Transverse colon (tissue), 4 donors: Measurements from ENCODE around the gene ENO2. TPM values are rescaled to one million over a fixed set of nuclear protein-coding genes. Genes with fewer than 3 reads are reported as not detected.

Experiments
- DNase-seq: peaks from one replicate; pipeline ENCODE4 v3.0.0-alpha.2; 2019
- H3K27ac ChIP-seq, 4 donors: fragments of 200-600 bp; sonication (generic); 2 replicates each; pipeline ENCODE4 v1.5.1; 2016 to 2018; ENCODE audit warnings: inconsistent platforms in 4 of 4
- H3K27me3 ChIP-seq: fragments of 200-600 bp; sonication (generic); 2 replicates; pipeline ENCODE4 v1.5.1; 2017; ENCODE audit warnings: inconsistent platforms
- H3K36me3 ChIP-seq, 4 donors: fragments of 200-600 bp; sonication (generic); 2 replicates each; pipeline ENCODE4 v1.5.1; 2017 to 2019; ENCODE audit warnings: inconsistent platforms in 4 of 4
- H3K4me1 ChIP-seq, 4 donors: fragments of 200-600 bp; sonication (generic); 2 replicates each; pipeline ENCODE4 v1.5.1; 2017 to 2020; ENCODE audit warnings: inconsistent platforms in 4 of 4
- H3K4me3 ChIP-seq, 4 donors: fragments of 200-600 bp; sonication (generic); 1 replicate in 1 of 4; 2 replicates in 3 of 4; pipeline versions ENCODE4 v1.5.1 to v1.6.1; 2017 to 2019; ENCODE audit warnings: inconsistent platforms in 4 of 4
- H3K9me3 ChIP-seq, 2 donors: fragments of 200-600 bp; sonication (generic); 2 replicates each; pipeline ENCODE4 v1.5.1; 2017 to 2019; ENCODE audit warnings: inconsistent platforms in 2 of 2
- CTCF ChIP-seq, 5 experiments: fragments of 200-600 bp in 3 of 5; fragments of 450-650 bp in 2 of 5; sonication (generic) in 3 of 5; IDR thresholded peaks; 1 replicate in 2 of 5; 2 replicates in 3 of 5; pipeline ENCODE4 v1.5.1; 2016 to 2017; ENCODE audit warnings: antibody characterized with exemption in 5 of 5, inconsistent platforms in 3 of 5, mild to moderate bottlenecking in 2 of 5, moderate library complexity in 1 of 5
- EP300 ChIP-seq: sonication (generic); formaldehyde crosslinking; IDR thresholded peaks from one replicate; pipeline ENCODE4 v1.6.1; 2017; ENCODE audit warnings: antibody characterized with exemption, low read depth
- POLR2A ChIP-seq: fragments of 450-650 bp; IDR thresholded peaks from one replicate; pipeline ENCODE4 v1.6.1; 2016; ENCODE audit warnings: antibody characterized with exemption, mild to moderate bottlenecking, moderate library complexity
- POLR2AphosphoS5 ChIP-seq, 3 donors: sonication (generic); formaldehyde crosslinking; IDR thresholded peaks; one replicate each; pipeline ENCODE4 v1.6.1; 2016; ENCODE audit warnings: antibody characterized with exemption in 3 of 3
- WGBS, 2 donors: methylation state at CpG; one replicate each; pipeline ENCODE4 v1.1.5; 2018; ENCODE audit warnings: low coverage in 1 of 2; 5-methylcytosine and 5-hydroxymethylcytosine counted together
- in situ Hi-C, 4 donors: fragments of 200-750 bp; cut with MboI; loops; one replicate each; pipeline versions ENCODE4 v1.15.0 to v1.15.1; 2017; ENCODE audit warnings: low sequenced_read_pairs in 3 of 4, low pct_ligation_motif_present in 1 of 4, low pct_unique_long_range_greater_than_20kb in 1 of 4
- intact Hi-C: fragments of 100-400 bp; cut with DNase I; formaldehyde crosslinking; loops from one replicate; pipeline ENCODE4 v1.15.1; 2023; ENCODE audit warnings: low total_unique reads
- total RNA-seq, 4 donors: library from RNA; depleted of rRNA; stranded (reverse); fragments of >200 nt; gene quantifications; one replicate each; pipeline ENCODE4 v1.1.0, GENCODE V29; 2016

Gene ENO2
- total RNA-seq, 4 donors from 2014 or later: 7.2 to 14.1 (median 9.6) TPM

- Histone ChIP-seq H3K36me3 (no peaks in the 10 kb centered on the region), H3K27ac (peak overlapping the region in 3 of 4 donors; percentile 32 to 66 (median 40)), H3K4me3 (no peak overlapping the region), H3K9me3 (no peaks in the 10 kb centered on the region), H3K27me3 (no peaks in the 10 kb centered on the region), H3K4me1 (peaks cover 14 to 39% (median 22%) of the 10 kb centered on the region in 4 donors)
- TF ChIP-seq EP300: no peak
- no peak for TF ChIP-seq POLR2A
- TF ChIP-seq POLR2AphosphoS5 (IDR thresholded peaks at IDR 0.05): no peak
- TF ChIP-seq CTCF (IDR thresholded peaks at IDR 0.05): no peak
- intact Hi-C loops: no loop called here
- in situ Hi-C loops: loop anchor here in 3 of 4 donors (10.0 to 25.0 kb wide), 2 partner anchors 156 to 163 kb away; partner anchors contain the start of gene C1RL (in 3 of the 3)
- WGBS, 2 donors: 74 to 79% methylated on average over 8 to 15 of the region's 15 CpGs
- no peak for DNase-seq
Observed at GRCh38 chr12:6948873-6949594, 34.7 kb downstream of the ENO2 start.

GRCh38 chr12:6950401-6950801, 36.0 kb downstream of the ENO2 start:
- intact Hi-C loops (no loop called here), in situ Hi-C loops (no loop called here)
- DNase-seq: no peak
- 67% methylated on average over 1 of the region's 1 CpG for whole genome bisulfite sequencing, 2 donors
- no peaks in the 10 kb centered on the region for H3K27me3 ChIP-seq
- no peaks in the 10 kb centered on the region for H3K9me3 ChIP-seq
- no peak overlapping the region for H3K4me3 ChIP-seq
- H3K27ac ChIP-seq: peak overlapping the region; percentile 77 to 89 (median 82)
- H3K4me1 ChIP-seq: peaks cover 7 to 45% (median 20%) of the 10 kb centered on the region in 4 donors
- TF ChIP-seq POLR2A (no peak), POLR2AphosphoS5 (IDR thresholded peaks at IDR 0.05) (no peak), CTCF (IDR thresholded peaks at IDR 0.05) (peak in 3 of 5 experiments; percentile 9 to 10 (median 10)), EP300 (no peak)
- H3K36me3 ChIP-seq: no peaks in the 10 kb centered on the region

GRCh38 chr12:6950811-6951540, 36.6 kb downstream of the ENO2 start, which contains the start of gene PTPN6:
TSS of gene PTPN6 (plus strand) at chr12:6951356. CDS start at chr12:6951513, 157 bp downstream.
- in situ Hi-C loops (no loop called here), intact Hi-C loops (no loop called here)
- DNase-seq: peak; percentile 74
- peaks cover 1 to 39% (median 14%) of the 10 kb centered on the region in 4 donors for H3K4me1 ChIP-seq
- peak within 1 kb of the TSS; percentile 77 to 89 (median 82) for H3K27ac ChIP-seq
- no peaks in the 10 kb centered on the region for H3K27me3 ChIP-seq
- peak within 1 kb of the TSS in 3 of 4 donors; percentile 21 to 49 (median 28) for H3K4me3 ChIP-seq
- no peak for TF ChIP-seq CTCF (IDR thresholded peaks at IDR 0.05)
- peak; percentile 51 for TF ChIP-seq POLR2A
- no peak for TF ChIP-seq EP300
- TF ChIP-seq POLR2AphosphoS5 (IDR thresholded peaks at IDR 0.05): peak; percentile 35 to 48 (median 39)
- 70 to 92% methylated on average over 2 to 22 of the region's 25 CpGs for WGBS, 2 donors
- no peaks in the 10 kb centered on the region for H3K9me3 ChIP-seq
- H3K36me3 ChIP-seq: no peaks in the 10 kb centered on the region

- intact Hi-C loops (no loop called here), in situ Hi-C loops (no loop called here)
- 58 to 77% methylated on average over 3 to 20 of the region's 20 CpGs for WGBS, 2 donors
- DNase-seq: no peak
- H3K36me3 ChIP-seq: no peaks in the 10 kb centered on the region
- no peaks in the 10 kb centered on the region for H3K9me3 ChIP-seq
- peak overlapping the region in 3 of 4 donors; percentile 21 to 49 (median 28) for H3K4me3 ChIP-seq
- peak overlapping the region; percentile 77 to 89 (median 82) for H3K27ac ChIP-seq
- peaks cover 0 to 33% (median 11%) of the 10 kb centered on the region in 4 donors for H3K4me1 ChIP-seq
- no peak for TF ChIP-seq POLR2A
- TF ChIP-seq POLR2AphosphoS5 (IDR thresholded peaks at IDR 0.05): no peak
- TF ChIP-seq CTCF (IDR thresholded peaks at IDR 0.05): no peak
- TF ChIP-seq EP300: no peak
- no peaks in the 10 kb centered on the region for H3K27me3 ChIP-seq
Observed at GRCh38 chr12:6951551-6952120, 37.3 kb downstream of the ENO2 start.
